NCI-H2107 treated with DMSO at 0.1 percent for 48 hours (cell line): ENCODE data around the gene SCAMP5.

ENCODE experiments used
- DNase-seq: peaks from one replicate; lab custom pipeline; 2025; ENCODE audit not compliant: unreplicated experiment; lab: John Stamatoyannopoulos, UW

Gene SCAMP5

GRCh38 chr15:75021341-75021740 is 26.0 kb downstream of the SCAMP5 start:
- no peak for DNase-seq

- DNase-seq, result no peak
These were observed 27.4 kb downstream of the SCAMP5 start for GRCh38 chr15:75022783-75023180.

GRCh38 chr15:75023181-75023871 is 28.0 kb downstream of the SCAMP5 start, which contains the start of gene PPCDC:
PPCDC (plus strand) TSS chr15:75023590; CDS start chr15:75028319, 4,729 bp downstream.
- peak; percentile 77 for DNase-seq

GRCh38 chr15:75023872-75024636 is 28.7 kb downstream of the SCAMP5 start:
- DNase-seq, result peak; percentile 9

GRCh38 chr15:75025107-75025506 is 29.7 kb downstream of the SCAMP5 start:
- DNase-seq, result no peak

GRCh38 chr15:75025548-75026260 is 30.3 kb downstream of the SCAMP5 start:
- DNase-seq, result no peak

GRCh38 chr15:75027551-75027950 is 32.2 kb downstream of the SCAMP5 start:
- no peak for DNase-seq

GRCh38 chr15:75028991-75029377 is 33.6 kb downstream of the SCAMP5 start:
- no peak for DNase-seq

- DNase-seq, result peak; percentile 2
These were observed 34.1 kb downstream of the SCAMP5 start for GRCh38 chr15:75029378-75030022.

- no peak for DNase-seq
These were observed 34.7 kb downstream of the SCAMP5 start for GRCh38 chr15:75030023-75030413.

- DNase-seq, result no peak
These were observed 35.1 kb downstream of the SCAMP5 start for GRCh38 chr15:75030424-75030823.

GRCh38 chr15:75031848-75032247 is 36.5 kb downstream of the SCAMP5 start:
- DNase-seq, result no peak

- DNase-seq, result no peak
These were observed 37.0 kb downstream of the SCAMP5 start for GRCh38 chr15:75032395-75032794.

GRCh38 chr15:75033809-75034208 is 38.4 kb downstream of the SCAMP5 start:
- DNase-seq, result no peak

- no peak for DNase-seq
These were observed 39.3 kb downstream of the SCAMP5 start for GRCh38 chr15:75034615-75035014.

- DNase-seq, result no peak
These were observed 40.9 kb downstream of the SCAMP5 start for GRCh38 chr15:75036212-75036616.

GRCh38 chr15:75037685-75038084 is 42.3 kb downstream of the SCAMP5 start:
- DNase-seq, result no peak

GRCh38 chr15:75038231-75038630 is 42.9 kb downstream of the SCAMP5 start:
- DNase-seq, result no peak

- DNase-seq, result no peak
These were observed 47.6 kb downstream of the SCAMP5 start for GRCh38 chr15:75042730-75043508.

GRCh38 chr15:75043509-75044257 is 48.3 kb downstream of the SCAMP5 start:
- DNase-seq, result no peak
